SHP77 treated with DMSO at 0.1 percent for 48 hours (cell line): ENCODE results near the gene ERVK3-1.
"Not testable (repeated sequence)": the region's sequence is repeated elsewhere in the genome, so short reads cannot be mapped to it uniquely, and the experiment has no call there.

ENCODE experiments used
- DNase-seq: peaks from one replicate; lab custom pipeline; 2025; lab: John Stamatoyannopoulos, UW

The ERVK3-1 gene

GRCh38 chr19:58304748-58305064 lies 471 bp upstream of the ERVK3-1 start:
- no peak for DNase-seq

- no peak for DNase-seq
These were observed 751 bp downstream of the ERVK3-1 start for GRCh38 chr19:58305932-58306323.

GRCh38 chr19:58307736-58308135 lies 2.6 kb downstream of the ERVK3-1 start:
- DNase-seq: no peak

- not testable (repeated sequence) for DNase-seq
These were observed 5.5 kb downstream of the ERVK3-1 start for GRCh38 chr19:58310685-58311084.

- no peak for DNase-seq
These were observed 6.2 kb downstream of the ERVK3-1 start for GRCh38 chr19:58311345-58311865.

GRCh38 chr19:58315580-58315979 lies 10.4 kb downstream of the ERVK3-1 start:
- DNase-seq: no peak

- DNase-seq: no peak
These were observed 12.4 kb downstream of the ERVK3-1 start for GRCh38 chr19:58317476-58318072.

- DNase-seq: no peak
These were observed 13.1 kb downstream of the ERVK3-1 start for GRCh38 chr19:58318297-58318696.

- DNase-seq: no peak
These were observed 14.1 kb downstream of the ERVK3-1 start for GRCh38 chr19:58319241-58319640.

GRCh38 chr19:58325311-58326022 lies 20.3 kb downstream of the ERVK3-1 start:
- no peak for DNase-seq

- DNase-seq: no peak
These were observed 21.3 kb downstream of the ERVK3-1 start for GRCh38 chr19:58326501-58326913.

GRCh38 chr19:58326914-58327726 lies 21.9 kb downstream of the ERVK3-1 start, which contains the start of gene ZSCAN22:
Gene ZSCAN22, plus strand, starts transcription at chr19:58326994. Its CDS starts 7,809 bp downstream, at chr19:58334803.
- peak; percentile 89 for DNase-seq

- no peak for DNase-seq
These were observed 23.8 kb downstream of the ERVK3-1 start for GRCh38 chr19:58328999-58329398.

GRCh38 chr19:58330458-58330857 lies 25.3 kb downstream of the ERVK3-1 start:
- no peak for DNase-seq

- no peak for DNase-seq
These were observed 27.5 kb downstream of the ERVK3-1 start for GRCh38 chr19:58332697-58333096.

- no peak for DNase-seq
These were observed 29.6 kb downstream of the ERVK3-1 start for GRCh38 chr19:58334691-58335249.

- no peak for DNase-seq
These were observed 30.5 kb downstream of the ERVK3-1 start for GRCh38 chr19:58335630-58336029.

- DNase-seq: no peak
These were observed 31.0 kb downstream of the ERVK3-1 start for GRCh38 chr19:58336216-58336615.

- DNase-seq: no peak
These were observed 31.6 kb downstream of the ERVK3-1 start for GRCh38 chr19:58336820-58337219.

- no peak for DNase-seq
These were observed 33.2 kb downstream of the ERVK3-1 start for GRCh38 chr19:58338336-58338735.

GRCh38 chr19:58338825-58339558 lies 33.8 kb downstream of the ERVK3-1 start:
- DNase-seq: no peak

GRCh38 chr19:58345558-58345957 lies 40.4 kb downstream of the ERVK3-1 start:
- DNase-seq: no peak
